Dedifferentiated amniotic fluid mesenchymal stem cell (primary cell): ENCODE data around the gene EMD.

Source experiments
- DNase-seq: peaks from one replicate; pipeline ENCODE4 v3.0.0-alpha.2; 2016; ENCODE audit errors: extremely low spot score

Gene EMD

DNA sequence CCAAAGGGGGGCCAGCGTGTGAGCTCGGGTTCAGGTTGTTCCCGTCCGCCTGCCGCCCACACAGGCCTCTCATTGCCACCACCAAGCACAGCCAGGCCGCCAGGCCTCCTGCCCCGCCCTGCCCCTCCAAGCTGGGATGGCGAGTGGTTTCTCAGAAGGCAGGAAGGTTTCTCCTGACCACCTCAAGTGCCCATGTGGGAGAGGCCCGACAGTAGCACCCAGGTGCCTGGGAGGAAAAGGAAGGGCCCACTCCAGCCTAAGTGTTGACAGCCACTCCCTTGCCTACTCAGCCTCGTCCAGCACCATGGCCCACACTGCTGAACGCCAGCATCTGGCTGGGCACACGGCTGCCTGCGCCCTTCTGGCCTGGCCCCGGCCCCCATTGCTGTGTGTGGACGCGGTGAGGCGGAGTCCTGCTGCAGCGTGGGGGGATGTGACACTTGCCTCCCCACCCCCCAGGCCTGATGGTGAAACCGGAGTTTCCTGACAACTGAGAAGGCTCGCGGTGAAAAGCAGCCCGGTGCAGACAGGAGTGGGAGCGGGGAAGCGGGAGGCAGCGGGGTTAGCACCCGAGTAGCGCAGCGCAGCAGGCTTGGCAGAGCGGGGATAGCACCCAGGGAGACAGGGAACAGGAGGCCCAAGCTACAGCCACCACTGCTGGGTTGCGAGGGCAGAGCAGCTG lies 23.9 kb upstream of the EMD start:
- no peak for DNase-seq

DNA sequence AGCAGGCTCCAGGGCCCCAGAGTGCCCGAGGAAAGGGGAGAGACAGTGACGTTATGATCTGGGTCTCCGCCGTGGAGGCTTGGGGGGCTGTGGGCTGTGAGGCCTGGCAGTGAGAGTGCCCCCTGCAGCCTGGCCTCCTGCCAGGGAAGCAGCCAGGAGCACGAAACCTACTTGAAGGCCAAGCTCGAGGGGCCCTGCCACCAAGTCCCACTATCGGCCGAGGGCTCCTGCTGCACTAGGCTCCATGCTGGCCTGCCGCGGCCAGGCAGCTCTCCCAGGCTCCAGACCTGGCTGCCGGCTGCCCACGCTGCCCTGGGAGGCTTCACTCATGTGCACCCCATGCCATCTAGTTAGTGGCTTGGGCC lies 23.3 kb upstream of the EMD start:
- no peak for DNase-seq

DNA sequence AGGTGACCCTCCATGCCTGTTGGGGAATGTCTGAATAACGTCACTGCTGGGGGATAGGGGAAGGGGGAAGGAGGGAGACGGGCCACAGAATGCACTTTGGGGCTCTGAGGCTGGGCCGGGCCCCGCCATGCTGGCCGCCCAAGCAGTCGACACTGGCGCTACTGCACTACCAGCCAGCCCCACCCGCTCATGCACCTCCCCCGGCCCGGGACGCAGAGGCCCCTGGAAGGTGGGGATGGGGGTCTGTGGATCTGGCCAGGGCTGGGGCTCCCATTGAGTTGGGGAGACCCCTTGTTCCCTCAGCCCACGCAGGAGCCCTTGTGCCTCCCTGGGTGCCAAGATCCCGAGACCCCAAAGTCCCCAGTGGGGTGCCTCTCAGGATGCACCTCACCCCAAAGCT lies 22.5 kb upstream of the EMD start:
- no peak for DNase-seq

DNA sequence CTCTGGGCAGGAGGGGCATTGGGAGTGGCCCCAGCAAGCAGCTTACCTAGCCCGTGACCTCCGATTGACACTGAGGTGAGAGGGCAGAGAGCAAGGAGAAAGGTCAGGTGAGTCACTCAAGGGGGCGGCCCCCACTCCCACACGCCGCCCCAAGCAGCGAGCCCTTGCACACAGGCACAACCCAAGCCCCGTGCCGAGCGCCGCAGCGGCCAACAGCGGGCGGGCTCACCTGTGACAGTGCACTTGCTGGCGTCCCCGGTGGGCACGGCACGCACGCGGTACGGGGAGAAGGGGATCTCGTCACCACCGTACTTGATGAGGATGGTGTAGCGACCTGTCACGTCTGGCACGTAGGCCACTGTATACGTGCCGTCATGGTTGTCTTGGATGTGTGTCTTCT lies 21.9 kb upstream of the EMD start:
- DNase-seq, result no peak

DNA sequence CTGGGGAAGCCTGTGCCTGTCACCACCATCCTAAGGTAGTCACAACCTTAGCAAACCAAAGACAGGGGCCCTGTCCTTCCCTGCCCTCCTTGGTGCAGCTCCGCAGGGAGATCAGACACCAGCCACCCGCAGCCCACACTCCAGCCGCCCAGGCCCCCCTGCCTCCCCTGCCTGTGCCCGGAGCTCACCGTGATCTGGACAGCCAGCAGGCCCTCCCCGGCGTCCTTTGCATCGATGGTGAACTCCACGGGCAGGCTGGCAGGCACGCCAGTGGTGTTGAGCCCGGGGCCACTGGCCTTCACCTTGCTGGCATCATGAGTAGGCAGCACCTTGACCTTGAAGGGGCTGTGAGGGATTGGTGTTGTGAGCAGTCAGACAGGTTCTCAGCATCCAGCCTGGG lies 21.1 kb upstream of the EMD start:
- no peak for DNase-seq

DNA sequence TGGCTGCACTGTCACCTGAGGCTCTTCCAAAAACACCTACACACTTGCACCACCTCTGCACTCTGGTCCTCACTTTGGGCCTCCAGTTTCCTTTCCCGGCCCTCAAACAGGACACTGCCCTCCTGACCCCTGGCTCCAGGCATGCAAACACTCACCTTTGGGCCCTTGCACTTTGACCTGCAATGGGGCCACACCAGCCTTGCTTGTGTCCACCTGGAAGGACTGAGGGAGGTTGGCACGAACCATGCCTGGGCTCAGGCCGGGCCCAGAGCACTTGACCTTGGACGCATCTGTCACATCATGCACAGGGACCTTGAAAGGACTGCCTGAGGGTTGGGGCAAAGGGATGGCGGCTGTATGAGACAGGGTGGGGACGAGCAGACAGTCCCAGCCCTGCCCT lies 20.3 kb upstream of the EMD start:
- no peak for DNase-seq

DNA sequence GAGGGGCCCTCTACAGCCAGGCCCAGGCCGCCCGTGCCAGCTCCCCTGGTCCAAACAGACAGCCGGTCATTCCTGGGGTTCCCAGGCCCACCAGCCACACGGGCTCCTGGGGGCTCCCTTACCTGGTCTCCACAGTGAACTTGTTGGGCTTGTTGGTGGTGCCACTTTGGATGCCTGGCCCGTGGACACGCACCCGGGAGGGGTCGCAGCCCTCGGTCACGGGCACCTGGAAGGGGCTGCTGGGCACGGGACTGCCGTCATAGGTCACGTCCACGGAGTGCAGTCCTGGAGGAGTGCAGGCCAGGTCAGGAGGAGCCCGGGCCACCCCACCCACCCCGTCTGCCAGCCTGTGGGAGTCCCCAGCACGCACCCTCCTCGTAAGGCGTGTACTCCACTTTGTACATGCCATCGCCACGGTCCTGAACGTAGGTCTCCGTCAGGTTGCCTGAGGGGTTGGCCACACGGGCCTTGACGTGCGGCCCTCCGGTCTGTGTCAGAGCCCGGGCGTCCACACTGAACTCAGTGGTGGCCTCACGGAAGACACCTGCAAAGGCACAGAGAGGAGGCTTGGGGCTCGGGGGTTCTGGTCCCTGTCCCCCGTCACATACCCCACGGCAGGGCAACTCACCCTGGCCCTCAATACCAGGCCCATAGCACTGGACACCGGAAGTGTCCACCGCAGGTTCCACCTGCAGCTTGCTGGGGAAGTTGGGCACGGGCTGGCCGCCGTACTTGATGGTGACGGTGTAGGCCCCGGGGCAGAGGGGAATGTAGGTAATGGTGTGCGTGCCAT lies 19.5 kb upstream of the EMD start:
- DNase-seq, result no peak

DNA sequence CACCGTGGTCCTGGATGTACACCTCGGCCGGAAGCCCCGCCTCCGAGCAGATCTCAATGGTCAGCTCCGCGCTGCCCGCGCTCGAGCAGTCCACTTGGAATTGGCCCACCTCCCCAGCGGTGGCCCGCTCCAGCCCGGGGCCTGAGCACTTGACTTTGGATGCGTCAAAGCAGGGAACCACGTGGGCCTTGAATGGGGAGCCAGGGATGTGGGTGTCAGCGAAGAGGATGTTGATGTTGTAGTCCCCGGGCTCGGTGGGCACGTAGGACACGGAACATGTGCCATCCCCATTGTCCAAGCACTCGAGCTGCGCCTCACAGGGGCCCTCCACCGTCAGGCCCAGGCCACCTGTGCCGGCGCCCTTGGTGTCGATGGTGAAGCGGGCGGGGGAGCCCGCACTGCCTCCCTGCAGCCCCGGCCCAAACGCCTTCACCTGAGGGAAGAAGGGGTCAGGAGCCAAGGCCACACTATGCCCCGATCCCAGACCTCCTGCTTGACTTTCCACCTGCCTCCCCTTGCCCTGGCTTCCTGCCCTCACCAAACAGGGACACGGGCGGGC lies 18.9 kb upstream of the EMD start:
- no peak for DNase-seq

DNA sequence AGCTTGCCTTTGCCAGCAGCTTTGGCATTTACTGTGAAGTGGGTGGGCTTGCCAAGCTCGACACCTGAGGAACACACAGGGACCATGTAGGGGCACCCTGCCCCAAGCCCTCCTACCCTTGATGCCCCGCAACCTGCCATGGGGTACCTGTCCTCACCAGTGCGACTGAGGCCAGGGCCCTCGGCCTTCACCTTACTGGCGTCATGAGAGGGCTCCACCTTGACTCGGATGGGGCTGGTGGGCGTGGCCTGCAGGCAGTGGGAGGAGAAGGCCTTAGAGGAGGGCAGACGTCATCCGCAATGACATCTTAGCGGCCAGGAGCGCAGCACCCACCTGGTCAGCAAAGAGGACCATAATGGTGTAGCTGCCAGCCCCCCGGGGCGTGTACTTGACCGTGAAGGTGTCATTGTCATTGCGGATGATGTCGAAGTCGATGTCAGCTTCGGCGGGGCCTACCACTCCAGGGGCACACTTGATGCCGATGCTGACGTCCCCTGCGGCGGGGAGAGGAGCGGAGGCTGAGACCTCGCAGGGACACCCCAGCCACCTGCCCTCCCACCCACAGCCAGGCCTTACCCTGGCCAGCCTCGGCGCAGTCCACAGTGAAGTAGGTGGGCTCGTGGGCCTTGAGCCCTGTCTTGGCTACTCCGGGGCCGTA lies 16.9 kb upstream of the EMD start:
- no peak for DNase-seq

DNA sequence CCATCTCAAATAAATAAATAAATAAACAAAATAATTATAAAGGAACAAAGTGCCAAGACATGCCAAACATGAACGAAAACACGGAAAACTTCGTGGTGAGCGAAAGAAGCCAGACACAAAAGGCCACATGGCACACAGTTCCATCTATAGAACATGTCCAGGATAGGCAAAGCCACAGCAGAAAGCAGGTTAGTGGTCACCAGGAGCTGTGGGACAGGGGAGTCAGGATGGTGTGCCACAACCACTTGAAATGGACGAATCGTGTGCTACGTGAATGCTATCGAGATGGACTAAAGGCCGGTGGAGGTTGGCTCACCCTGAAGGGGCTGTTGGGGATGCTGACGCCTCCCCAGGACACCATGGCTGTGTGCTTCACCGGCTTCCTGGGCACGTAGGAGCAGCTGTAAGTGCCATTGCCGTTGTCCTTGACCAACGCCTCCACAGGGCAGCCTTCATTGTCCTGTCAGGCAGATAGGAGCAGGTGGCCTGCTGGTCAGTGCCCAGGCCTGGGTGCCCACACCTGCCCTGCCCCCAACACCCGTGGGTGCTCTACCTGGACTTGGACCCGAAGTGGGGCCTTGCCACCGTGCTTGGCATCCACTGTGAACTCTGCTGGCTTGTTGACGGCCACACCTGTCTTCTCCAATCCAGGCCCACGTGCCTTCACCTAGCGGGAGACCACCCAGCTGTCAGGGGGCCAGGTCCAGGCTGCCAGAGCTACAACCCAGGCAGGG lies 15.2 kb upstream of the EMD start:
- no peak for DNase-seq

DNA sequence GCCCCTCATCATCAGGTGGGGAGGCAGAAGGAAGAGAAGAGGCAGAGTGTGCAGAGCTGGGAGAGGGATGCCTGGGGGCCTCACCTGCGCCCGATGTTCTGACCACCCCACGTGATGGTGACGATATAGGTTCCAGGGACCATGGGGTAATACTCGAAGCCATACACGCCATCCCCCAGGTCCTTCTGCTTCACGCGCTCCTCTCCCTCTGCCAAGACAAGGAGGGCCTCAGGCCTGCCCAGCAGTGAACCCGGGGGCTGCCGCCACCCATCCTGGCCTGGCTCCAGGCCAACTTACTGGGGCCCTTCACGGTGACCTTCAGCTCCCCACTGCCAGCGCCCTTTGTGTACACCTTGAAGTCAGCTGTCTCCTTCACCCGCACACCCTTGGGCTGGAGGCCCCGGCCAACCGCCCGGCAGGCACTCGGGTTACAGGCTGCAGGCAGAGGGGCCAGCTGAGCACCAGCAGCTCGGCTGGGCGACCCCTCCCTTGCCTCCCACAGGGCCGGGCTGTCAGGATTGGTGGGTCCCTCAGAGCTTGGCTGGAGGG lies 14.0 kb upstream of the EMD start:
- no peak for DNase-seq

DNA sequence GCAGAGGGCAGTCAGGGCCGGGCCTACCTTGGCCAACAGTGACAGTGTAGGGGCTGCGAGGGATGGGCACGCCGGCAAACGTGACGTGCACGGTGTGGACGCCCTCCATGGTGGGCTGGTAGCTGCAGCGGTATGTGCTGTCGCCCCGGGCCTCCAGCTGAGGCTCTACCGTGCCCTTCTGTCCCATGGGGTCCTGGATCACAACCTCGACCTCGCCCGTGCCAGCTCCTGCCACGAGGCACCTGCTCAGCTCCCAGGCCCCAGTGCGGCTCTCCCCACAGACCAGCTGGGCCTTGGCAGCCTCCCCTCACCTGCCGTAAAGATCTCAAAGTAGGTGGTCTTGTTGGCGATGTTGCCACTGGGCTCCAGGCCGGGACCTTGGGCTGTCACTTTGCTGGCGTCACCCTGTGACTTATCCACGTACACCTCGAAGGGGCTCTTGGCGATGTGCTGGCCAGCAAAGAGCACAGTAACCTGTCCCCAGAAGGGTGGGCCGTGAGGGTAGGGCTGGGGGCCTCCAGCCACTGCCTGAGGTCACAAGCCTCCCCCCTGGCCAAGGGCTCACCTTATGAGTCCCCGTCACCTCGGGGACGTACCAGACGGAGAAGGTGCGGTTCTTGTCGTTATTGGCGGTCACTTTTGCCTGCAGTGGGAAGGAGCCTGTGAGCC lies 13.0 kb upstream of the EMD start:
- DNase-seq, result no peak

DNA sequence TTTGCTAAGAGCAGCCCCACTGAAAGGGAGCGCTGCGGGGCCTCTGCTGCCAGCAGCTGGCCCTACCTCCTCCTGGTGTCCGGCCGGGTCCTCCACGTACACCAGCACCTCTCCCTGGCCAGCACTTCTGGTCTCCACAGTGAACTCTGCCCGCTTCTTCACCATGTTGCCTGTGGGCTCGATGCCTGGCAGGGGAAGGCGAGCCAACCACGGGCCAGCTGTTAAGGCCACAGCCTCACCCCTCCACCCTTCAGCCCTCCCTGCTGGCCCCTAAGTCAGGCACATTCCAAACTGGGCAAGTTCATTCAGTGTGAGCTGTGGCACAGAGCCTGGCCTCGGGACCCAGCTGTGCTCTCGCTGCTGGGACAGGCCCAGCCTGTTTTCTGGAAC lies 12.4 kb upstream of the EMD start:
- DNase-seq, result no peak

DNA sequence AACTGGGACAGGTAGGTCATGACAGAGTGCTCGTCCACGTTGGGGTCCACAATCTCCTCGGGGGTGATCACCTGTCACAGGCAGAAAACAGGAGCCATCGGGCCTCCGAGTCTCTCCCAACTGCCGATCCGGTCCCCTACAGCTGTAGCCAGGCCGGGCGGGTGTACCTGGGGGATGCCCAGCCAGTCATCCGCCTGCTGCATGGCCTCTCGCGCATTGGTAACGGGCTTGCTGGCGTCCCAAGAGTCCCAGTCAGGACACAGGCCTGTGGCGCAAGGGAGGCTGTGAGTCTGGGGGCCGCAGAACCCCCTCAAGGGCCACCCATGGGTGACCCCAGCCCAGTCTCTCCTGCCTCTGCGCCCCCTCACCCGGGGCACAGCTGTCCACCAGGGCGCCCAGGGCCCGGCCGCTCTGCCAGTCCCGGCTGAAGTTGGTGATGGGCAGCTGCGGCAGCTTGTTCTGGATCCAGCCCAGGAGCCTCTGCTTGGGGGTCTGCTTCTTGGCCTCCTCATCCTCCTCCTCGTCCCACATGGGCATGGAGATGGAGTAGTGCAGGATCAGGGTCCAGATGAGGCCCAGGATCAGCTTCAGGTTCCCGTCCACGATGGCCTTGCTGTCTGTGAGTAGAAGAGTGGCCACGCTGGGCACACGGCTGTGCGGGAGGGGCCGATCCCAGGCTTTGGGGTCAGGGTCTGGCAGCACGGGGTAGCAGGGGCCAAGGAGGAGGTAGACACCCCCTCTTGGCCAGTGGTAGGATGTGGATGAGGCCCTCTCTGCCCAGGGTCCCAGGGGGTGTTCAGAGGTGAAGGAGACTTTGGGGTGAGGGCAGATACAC lies 11.4 kb upstream of the EMD start:
- no peak for DNase-seq

DNA sequence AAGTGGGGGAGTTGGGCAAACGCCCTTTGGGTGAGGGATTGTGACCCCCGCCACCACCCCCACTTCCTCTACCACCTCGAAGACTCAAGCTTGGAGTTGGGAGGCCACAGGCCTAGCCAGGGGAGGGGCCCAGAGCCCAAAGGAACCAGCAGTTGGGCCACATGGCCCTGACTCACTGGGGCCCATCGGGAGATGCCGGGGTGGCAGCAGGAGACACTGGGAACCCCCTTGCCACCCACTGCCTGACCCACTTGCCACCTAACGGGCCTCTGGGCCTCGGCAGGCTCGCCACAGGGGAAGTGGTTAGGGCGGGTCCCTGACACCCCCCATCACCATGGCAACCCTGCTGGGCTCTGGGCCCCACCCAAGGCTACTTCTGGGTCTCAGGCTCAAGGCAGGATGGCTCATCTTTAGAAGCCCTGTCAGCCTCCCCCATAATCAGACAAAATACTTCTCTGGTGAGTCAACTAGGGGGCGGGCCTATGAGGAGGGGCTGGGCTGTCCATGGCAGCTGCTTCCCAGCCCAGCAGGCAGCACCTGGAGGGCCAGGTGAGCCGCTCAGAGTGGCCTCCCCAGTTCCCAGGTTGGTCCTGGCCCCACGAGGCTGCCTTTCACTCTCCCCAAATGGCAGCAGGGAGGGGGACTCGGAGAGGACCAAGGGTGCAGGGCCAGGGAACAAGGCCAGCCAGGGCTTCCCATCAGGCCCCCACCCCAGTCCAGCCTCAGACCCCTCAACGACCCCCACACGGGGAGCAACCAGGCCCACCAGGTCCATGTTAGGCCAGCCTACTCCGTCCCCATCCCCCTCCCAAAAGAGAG lies 10.3 kb upstream of the EMD start:
- peak; percentile 83 for DNase-seq

DNA sequence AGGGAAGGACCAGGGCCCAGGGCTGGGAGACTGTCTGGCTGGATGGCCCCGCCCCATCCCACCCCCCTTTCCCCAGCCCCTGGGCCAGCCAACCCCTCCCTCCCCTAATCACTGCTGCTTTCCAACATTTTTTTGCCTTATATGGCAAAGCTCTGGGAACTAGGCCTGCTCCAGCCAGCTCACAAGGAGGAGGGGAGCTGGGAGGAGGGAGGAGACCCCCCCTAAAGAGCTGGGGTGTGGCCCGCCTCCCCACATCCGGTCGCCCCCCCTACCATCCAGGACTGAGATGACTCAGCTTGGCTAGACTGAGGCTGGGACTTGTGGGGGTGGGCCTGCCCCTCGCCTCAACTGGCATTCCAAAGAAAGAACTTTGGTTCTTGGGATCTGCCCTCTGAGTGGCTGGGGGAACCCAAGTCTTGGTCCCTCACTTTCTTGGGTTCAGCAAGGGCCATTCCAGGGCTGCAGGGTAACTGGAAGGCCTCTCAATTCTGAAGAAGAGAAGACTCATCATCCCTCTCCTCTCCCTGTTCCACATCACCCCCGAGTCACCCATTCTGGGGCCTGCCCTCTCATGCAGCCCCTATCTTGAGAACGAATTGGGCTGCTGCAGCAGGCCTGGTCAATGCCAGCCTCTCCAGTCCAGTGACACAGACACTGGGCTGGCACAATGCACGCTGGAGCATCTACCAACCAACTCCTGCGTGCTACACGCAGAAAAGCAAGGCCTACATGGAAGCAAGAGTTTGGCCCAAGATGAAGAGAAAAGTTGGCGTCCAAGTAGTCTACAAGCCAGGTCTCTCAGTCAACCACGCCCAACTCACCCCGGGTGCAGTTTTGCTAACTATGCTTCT lies 9.4 kb upstream of the EMD start:
- peak; percentile 85 for DNase-seq

DNA sequence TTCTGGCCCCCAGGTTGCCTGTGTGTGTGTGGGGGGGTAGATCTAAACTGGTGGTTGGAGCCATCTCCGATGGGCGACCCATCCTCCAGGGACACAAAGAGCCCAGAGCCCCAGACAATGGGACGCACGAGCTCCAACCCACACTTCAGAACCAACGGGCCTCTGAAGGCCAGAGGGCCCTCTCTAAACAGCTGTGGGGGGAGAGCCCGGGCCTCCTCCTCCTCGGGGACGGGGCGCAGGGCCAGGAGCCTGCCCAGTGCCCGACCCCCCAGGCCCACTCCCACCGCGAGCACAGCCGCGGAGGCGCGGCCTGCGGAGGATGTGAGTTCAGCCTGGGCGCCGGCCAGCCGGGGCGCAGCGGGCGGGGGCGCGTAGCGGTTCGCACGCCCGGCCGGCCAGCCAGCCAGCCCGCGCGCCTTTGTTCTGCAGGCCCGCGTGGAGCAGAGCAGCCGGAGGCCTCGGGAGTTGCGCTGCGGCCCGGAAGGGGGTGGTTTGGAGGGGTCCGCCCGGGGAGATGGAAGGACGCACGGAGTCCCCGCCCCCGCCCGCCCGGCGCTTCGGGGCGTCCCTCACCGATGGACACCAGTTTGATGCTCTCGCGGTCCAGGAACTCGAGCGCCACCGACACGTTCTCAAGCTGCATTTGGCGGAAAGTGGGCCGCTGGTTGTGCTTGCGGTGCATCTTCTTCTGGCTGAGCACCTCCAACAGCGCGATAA lies 8.6 kb upstream of the EMD start:
- no peak for DNase-seq
